HEK293 (cell line): ENCODE results near the gene GNB3.
A peak's percentile ranks its signal among the peaks of the same experiment; 100 is the strongest.

Source experiments
- HIC1 ChIP-seq: fragments of 450-650 bp; formaldehyde crosslinking; IDR thresholded peaks from 2 replicates; pipeline ENCODE4 v1.5.1; 2016; ENCODE audit warnings: missing biosample characterization, missing genetic modification characterization
- HOXC10 ChIP-seq: sonication (generic); formaldehyde crosslinking; IDR thresholded peaks from 2 replicates; pipeline ENCODE4 v1.8.1; 2023; ENCODE audit warnings: mild to moderate bottlenecking, missing genetic modification reagents
- INSM2 ChIP-seq: fragments of 450-650 bp; formaldehyde crosslinking; IDR thresholded peaks from 2 replicates; pipeline ENCODE4 v1.5.1; 2016; ENCODE audit warnings: missing biosample characterization, missing genetic modification characterization
- KLF16 ChIP-seq: fragments of 450-650 bp; formaldehyde crosslinking; IDR thresholded peaks from 2 replicates; pipeline ENCODE4 v1.5.1; 2017; ENCODE audit warnings: missing biosample characterization, missing genetic modification characterization
- KLF17 ChIP-seq: fragments of 450-650 bp; formaldehyde crosslinking; IDR thresholded peaks from 2 replicates; pipeline ENCODE4 v1.5.1; 2016; ENCODE audit warnings: missing biosample characterization, missing genetic modification characterization
- MEIS1 ChIP-seq: sonication (generic); formaldehyde crosslinking; IDR thresholded peaks from 2 replicates; pipeline ENCODE4 v1.8.1; 2022; ENCODE audit warnings: missing genetic modification reagents, mild to moderate bottlenecking, borderline replicate concordance
- PRDM4 ChIP-seq: fragments of 450-650 bp; formaldehyde crosslinking; IDR thresholded peaks from 2 replicates; pipeline ENCODE4 v1.5.1; 2017; ENCODE audit warnings: missing biosample characterization, missing genetic modification characterization
- RBAK ChIP-seq: fragments of 450-650 bp; formaldehyde crosslinking; IDR thresholded peaks from 2 replicates; pipeline ENCODE4 v1.5.1; 2016; ENCODE audit warnings: missing biosample characterization, missing genetic modification characterization
- WT1 ChIP-seq: fragments of 450-650 bp; formaldehyde crosslinking; IDR thresholded peaks from 2 replicates; pipeline ENCODE4 v1.5.1; 2016; ENCODE audit warnings: missing biosample characterization, missing genetic modification characterization
- YY1 ChIP-seq: fragments of 450-650 bp; formaldehyde crosslinking; IDR thresholded peaks from 2 replicates; pipeline ENCODE4 v1.5.1; 2018; ENCODE audit warnings: missing biosample characterization, missing genetic modification characterization
- YY2 ChIP-seq: fragments of 450-650 bp; formaldehyde crosslinking; IDR thresholded peaks from 2 replicates; pipeline ENCODE4 v1.5.1; 2016; ENCODE audit warnings: missing biosample characterization, missing genetic modification characterization
- ZIC2 ChIP-seq: fragments of 450-650 bp; formaldehyde crosslinking; IDR thresholded peaks from 2 replicates; pipeline ENCODE4 v1.5.1; 2016; ENCODE audit warnings: missing biosample characterization, missing genetic modification characterization
- ZNF10 ChIP-seq: fragments of 450-650 bp; formaldehyde crosslinking; IDR thresholded peaks from 2 replicates; pipeline ENCODE4 v1.5.1; 2017; ENCODE audit warnings: missing biosample characterization, missing genetic modification characterization
- ZNF146 ChIP-seq: fragments of 450-650 bp; formaldehyde crosslinking; IDR thresholded peaks from 2 replicates; pipeline ENCODE4 v1.5.1; 2016; ENCODE audit warnings: missing biosample characterization, missing genetic modification characterization
- ZNF239 ChIP-seq: fragments of 450-650 bp; formaldehyde crosslinking; IDR thresholded peaks from 2 replicates; pipeline ENCODE4 v1.5.1; 2016; ENCODE audit warnings: missing biosample characterization, missing genetic modification characterization
- ZNF394 ChIP-seq: fragments of 450-650 bp; formaldehyde crosslinking; IDR thresholded peaks from 2 replicates; pipeline ENCODE4 v1.5.1; 2016; ENCODE audit warnings: missing biosample characterization, missing genetic modification characterization, mild to moderate bottlenecking, moderate library complexity, borderline replicate concordance
- ZNF398 ChIP-seq: fragments of 450-650 bp; formaldehyde crosslinking; IDR thresholded peaks from 2 replicates; pipeline ENCODE4 v1.5.1; 2017; ENCODE audit warnings: missing biosample characterization, missing genetic modification characterization
- ZNF513 ChIP-seq: fragments of 450-650 bp; IDR thresholded peaks from 2 replicates; pipeline ENCODE4 v1.5.1; 2018; ENCODE audit warnings: missing biosample characterization, missing genetic modification characterization
- ZNF544 ChIP-seq: fragments of 450-650 bp; formaldehyde crosslinking; IDR thresholded peaks from 2 replicates; pipeline ENCODE4 v1.5.0; 2017; ENCODE audit warnings: missing biosample characterization, missing genetic modification characterization
- ZNF624 ChIP-seq: fragments of 450-650 bp; formaldehyde crosslinking; IDR thresholded peaks from 2 replicates; pipeline ENCODE4 v1.5.1; 2017; ENCODE audit warnings: missing biosample characterization, missing genetic modification characterization
- ZNF626 ChIP-seq: fragments of 450-650 bp; sonication (Bioruptor Pico); formaldehyde crosslinking; IDR thresholded peaks from 2 replicates; pipeline ENCODE4 v1.5.1; 2018; ENCODE audit warnings: missing biosample characterization, missing genetic modification characterization, inconsistent platforms
- ZNF639 ChIP-seq: fragments of 450-650 bp; formaldehyde crosslinking; IDR thresholded peaks from 2 replicates; pipeline ENCODE4 v1.5.1; 2016; ENCODE audit warnings: missing biosample characterization, missing genetic modification characterization
- ZNF664 ChIP-seq: fragments of 450-650 bp; formaldehyde crosslinking; IDR thresholded peaks from 2 replicates; pipeline ENCODE4 v1.5.1; 2016; ENCODE audit warnings: missing biosample characterization, missing genetic modification characterization
- ZNF768 ChIP-seq: fragments of 450-650 bp; formaldehyde crosslinking; IDR thresholded peaks from 2 replicates; pipeline ENCODE4 v1.5.1; 2018; ENCODE audit warnings: missing biosample characterization, mild to moderate bottlenecking, missing genetic modification characterization
- ZNF785 ChIP-seq: fragments of 450-650 bp; formaldehyde crosslinking; IDR thresholded peaks from 2 replicates; pipeline ENCODE4 v1.5.1; 2016; ENCODE audit warnings: missing biosample characterization, missing genetic modification characterization
- ZXDB ChIP-seq: fragments of 450-650 bp; formaldehyde crosslinking; IDR thresholded peaks from 2 replicates; pipeline ENCODE4 v1.5.1; 2016; ENCODE audit warnings: missing biosample characterization, missing genetic modification characterization

The GNB3 gene

GRCh38 chr12:6827982-6828780 lies 12.5 kb upstream of the GNB3 start, which contains the start of gene P3H3 (continued):
- TF ChIP-seq RBAK (tag by site-specific recombination) (no peak), ZNF398 (tag by site-specific recombination) (peak; percentile 100), ZNF785 (no peak), ZXDB (tag by site-specific recombination) (peak; percentile 92), ZNF394 (tag by site-specific recombination) (peak; percentile 80; the same call in 1 of the 2 replicates), ZNF639 (tag by site-specific recombination) (peak; percentile 95), ZNF513 (tag by site-specific recombination) (peak; percentile 41; the same call in 1 of the 2 replicates), INSM2 (peak; percentile 54; the same call in 1 of the 2 replicates), ZNF664 (tag by site-specific recombination) (peak; percentile 26; the same call in 1 of the 2 replicates), HIC1 (tag by site-specific recombination) (peak; percentile 93), MEIS1 (CRISPR knock-in tag) (no peak), YY1 (tag by site-specific recombination) (peak; percentile 83; the same call in 1 of the 2 replicates), HOXC10 (CRISPR knock-in tag) (no peak), ZNF544 (tag by site-specific recombination) (no peak), PRDM4 (tag by site-specific recombination) (peak; percentile 49; the same call in 1 of the 2 replicates), ZNF626 (tag by site-specific recombination) (no peak), KLF17 (peak; percentile 81), ZNF239 (tag by site-specific recombination) (no peak), ZNF146 (no peak), ZIC2 (no peak), WT1 (tag by site-specific recombination) (peak; percentile 75), YY2 (tag by site-specific recombination) (peak; percentile 81), ZNF768 (no peak), ZNF10 (tag by site-specific recombination) (no peak; the same call in 1 of the 2 replicates), KLF16 (tag by site-specific recombination) (peak; percentile 96), ZNF624 (tag by site-specific recombination) (no peak)
